GM12878 (cell line): ENCODE measurements around the gene TPRG1. TPM values are rescaled to one million over a fixed set of nuclear protein-coding genes. Genes with fewer than 3 reads are reported as not detected.

ENCODE experiments used
- ATAC-seq: fragments of 200-7000 bp; cut with Tn5 transposase; 3 replicates; pipeline ENCODE4 v1.9.1; 2020; ENCODE audit warnings: mild to moderate bottlenecking, moderate library complexity
- BruUV-seq: library from RNA; stranded (reverse); fragments of 400-500 nt; replicated peaks from 2 replicates; lab custom pipeline; 2021; lab: Mats Ljungman, UMichigan
- CTCF ChIA-PET: fragments of 300-600 bp; sonication (Branson Sonifier 250); formaldehyde crosslinking; extraction: SDS; loops from one replicate; lab custom pipeline; 2021; ENCODE audit warnings: inconsistent platforms; lab: Yijun Ruan, JAX
- POLR2A ChIA-PET: fragments of 350-600 bp; formaldehyde crosslinking; extraction: SDS; loops from one replicate; lab custom pipeline; 2021; ENCODE audit warnings: inconsistent platforms; lab: Charles Lee
- RAD21 ChIA-PET: fragments of 300-600 bp; sonication (Branson Sonifier 250); formaldehyde crosslinking; loops from one replicate; lab custom pipeline; 2023; ENCODE audit warnings: antibody characterized with exemption; ENCODE audit not compliant: unreplicated experiment; lab: Charles Lee
- SMC1A ChIA-PET: fragments of 300-600 bp; sonication (Branson Sonifier 250); formaldehyde crosslinking; loops from one replicate; lab custom pipeline; 2023; ENCODE audit not compliant: unreplicated experiment, uncharacterized antibody; lab: Charles Lee
- DNase-seq: peaks from one replicate; pipeline ENCODE4 v3.0.0-alpha.2; 2011; ENCODE audit warnings: low read depth, low spot score
- FAIRE-seq: peaks from 3 replicates; lab custom pipeline; 2011; peaks lifted over from hg19 to GRCh38; lab: Jason Lieb, UNC
- H2AFZ ChIP-seq: 2 replicates; pipeline ENCODE4 v1.6.0; 2011; ENCODE audit warnings: low read depth, low read length, control low read depth; ENCODE audit not compliant: control insufficient read depth
- H3K27ac ChIP-seq: 2 replicates; pipeline ENCODE4 v1.5.1; 2011; ENCODE audit warnings: control low read depth; ENCODE audit not compliant: control insufficient read depth, insufficient read depth
- H3K27me3 ChIP-seq, 2 experiments: replicated peaks in 1 of 2; 2 replicates each; pipeline versions ENCODE4 v1.6.0 to v1.6.1; 2011; ENCODE audit warnings: low read length in 1 of 2; ENCODE audit not compliant: control insufficient read depth in 2 of 2, insufficient read depth in 2 of 2
- H3K36me3 ChIP-seq, 2 experiments: 2 replicates each; pipeline ENCODE4 v1.5.1; 2011; ENCODE audit warnings: low read length in 1 of 2; ENCODE audit not compliant: control insufficient read depth in 2 of 2, insufficient read depth in 2 of 2
- H3K4me1 ChIP-seq: 2 replicates; pipeline ENCODE4 v1.6.1; 2011; ENCODE audit warnings: mild to moderate bottlenecking, low read length, moderate library complexity, mixed read lengths; ENCODE audit not compliant: control insufficient read depth, insufficient read depth
- H3K4me2 ChIP-seq: 2 replicates; pipeline ENCODE4 v1.6.0; 2011; ENCODE audit warnings: control low read depth; ENCODE audit not compliant: control insufficient read depth, insufficient read depth
- H3K4me3 ChIP-seq: fragments of 200-600 bp; sonication (generic); 2 replicates; pipeline ENCODE4 v1.5.1; 2016
- H3K79me2 ChIP-seq: 2 replicates; pipeline ENCODE4 v1.6.0; 2011; ENCODE audit warnings: low read length; ENCODE audit not compliant: control insufficient read depth, insufficient read depth
- H3K9ac ChIP-seq: 2 replicates; pipeline ENCODE4 v1.8.0; 2011; ENCODE audit warnings: low read length, control low read depth, mixed read lengths; ENCODE audit not compliant: control insufficient read depth, insufficient read depth
- H3K9me3 ChIP-seq: replicated peaks from 3 replicates; pipeline ENCODE4 v1.5.1; 2011; ENCODE audit warnings: mild to moderate bottlenecking, low read length; ENCODE audit not compliant: control insufficient read depth, insufficient read depth
- H4K20me1 ChIP-seq: 2 replicates; pipeline ENCODE4 v1.6.0; 2011; ENCODE audit not compliant: control insufficient read depth, insufficient read depth
- BCL11A ChIP-seq: IDR thresholded peaks from 2 replicates; pipeline ENCODE4 v1.6.1; 2011; ENCODE audit warnings: low read depth, low read length
- ESRRA ChIP-seq: IDR thresholded peaks from 2 replicates; pipeline ENCODE4 v1.6.1; 2012; ENCODE audit warnings: mild to moderate bottlenecking, low read length, improper control_type of control experiment
- IKZF1 ChIP-seq: fragments of 450-650 bp; conservative IDR thresholded peaks from 2 replicates; pipeline ENCODE4 v1.6.1; 2017; ENCODE audit warnings: antibody characterized with exemption, mild to moderate bottlenecking
- NFYB ChIP-seq: IDR thresholded peaks from 2 replicates; pipeline ENCODE4 v1.6.1; 2011; ENCODE audit warnings: low read depth, mild to moderate bottlenecking, low read length, improper control_type of control experiment, moderate library complexity; ENCODE audit not compliant: insufficient read depth
- PBX3 ChIP-seq: IDR thresholded peaks from 2 replicates; pipeline ENCODE4 v1.6.1; 2011; ENCODE audit warnings: mild to moderate bottlenecking, low read depth, low read length, moderate library complexity; ENCODE audit not compliant: insufficient replicate concordance
- RUNX3 ChIP-seq: IDR thresholded peaks from 2 replicates; pipeline ENCODE4 v1.6.1; 2012; ENCODE audit warnings: low read length, inconsistent platforms
- SKIL ChIP-seq: fragments of 450-650 bp; IDR thresholded peaks from 2 replicates; pipeline ENCODE4 v1.6.1; 2017; ENCODE audit warnings: mild to moderate bottlenecking, low read depth, inconsistent platforms; ENCODE audit not compliant: poor library complexity, severe bottlenecking
- SRF ChIP-seq, 2 experiments: IDR thresholded peaks; 2 replicates each; pipeline ENCODE4 v1.6.1; 2011; ENCODE audit warnings: low read depth in 2 of 2, low read length in 2 of 2, mild to moderate bottlenecking in 1 of 2, moderate library complexity in 1 of 2
- ZBTB33 ChIP-seq: fragments of 450-650 bp; IDR thresholded peaks from 2 replicates; pipeline ENCODE4 v1.6.1; 2017; ENCODE audit warnings: mild to moderate bottlenecking
- ZNF274 ChIP-seq: IDR thresholded peaks from one replicate; pipeline ENCODE4 v1.8.0; 2011; ENCODE audit not compliant: insufficient read length, insufficient read depth
- WGBS: methylation state at CpG from one replicate; pipeline ENCODE4 v1.1.6; 2016; ENCODE audit warnings: low lambda C conversion rate; ENCODE audit not compliant: insufficient replicate concordance, insufficient coverage; ENCODE audit errors: missing lambda C conversion rate; 5-methylcytosine and 5-hydroxymethylcytosine counted together
- in situ Hi-C: fragments of 300-500 bp; cut with MboI; formaldehyde crosslinking; loops from 9 replicates; pipeline ENCODE4 v1.14.3; 2018; ENCODE audit warnings: mixed read lengths
- intact Hi-C: fragments of 100-400 bp; cut with micrococcal nuclease; formaldehyde crosslinking; loops from one replicate; pipeline ENCODE4 v1.14.2; 2022; ENCODE audit not compliant: unreplicated experiment
- polyA plus RNA-seq, 11 experiments: library from polyadenylated mRNA; depleted of rRNA in 4 of 11; unstranded in 6 of 11; stranded (reverse) in 5 of 11; fragments of >200 nt; fragmentation: Nextera tagmentation in 4 of 11; fragmentation: Illumina TruSeq in 1 of 11; extraction: Ambion mirVana in 4 of 11; extraction: Trizol in 1 of 11; gene quantifications; 1 replicate in 1 of 11; 2 replicates in 10 of 11; pipeline versions ENCODE4 v1.2.1 to v1.2.3, GENCODE V29; 2011 to 2016; ENCODE audit warnings: inconsistent platforms in 2 of 11, missing spikeins in 2 of 11, low read depth in 1 of 11
- total RNA-seq, 4 experiments: library from RNA; depleted of rRNA in 3 of 4; stranded (reverse); fragments of >200 nt in 3 of 4; fragmentation: Illumina TruSeq in 1 of 4; extraction: Trizol in 1 of 4; gene quantifications; 2 replicates each; pipeline versions ENCODE4 v1.2.1 to v1.2.3, GENCODE V29; 2013 to 2021

The TPRG1 gene
- total and polyA plus RNA-seq, 10 of the 15 experiments (the other 5 are each of a cell fraction or from before 2014, with no cell fraction given), result 0.26 to 30.7 (median 3.6) TPM

GRCh38 chr3:189360291-189360690 lies 188.5 kb downstream of the TPRG1 start:
- SMC1A ChIA-PET, result interaction anchor here (0.8 to 2.5 kb wide), 4 partner anchors 10 to 188 kb away, joined by 3 to 10 read pairs (median 4); no protein-coding TSS in a partner anchor
- H3K36me3 ChIP-seq, result no peaks in the 10 kb centered on the region
- H4K20me1 ChIP-seq, result no peaks in the 10 kb centered on the region
- FAIRE-seq (no peak), DNase-seq (no peak), ATAC-seq (no peak)
- in situ Hi-C loops, result no loop called here
- POLR2A ChIA-PET, result no interaction called here
- CTCF ChIA-PET, result interaction anchor here (0.6 to 1.0 kb wide), 4 partner anchors 13 to 834 kb away, joined by 3 to 4 read pairs (median 3); no protein-coding TSS in a partner anchor
- H3K4me2 ChIP-seq, result no peak overlapping the region
- RAD21 ChIA-PET, result no interaction called here
- WGBS, result 79% methylated on average over 5 of the region's 5 CpGs
- no peak overlapping the region for H3K27ac ChIP-seq
- H3K9me3 ChIP-seq, result no peaks in the 10 kb centered on the region
- BruUV-seq, result no TSS peak
- TF ChIP-seq SKIL, result no peak
- TF ChIP-seq ZNF274, result no peak
- H2AFZ ChIP-seq, result no peak overlapping the region
- no peaks in the 10 kb centered on the region for H3K4me1 ChIP-seq
- H3K79me2 ChIP-seq, result no peaks in the 10 kb centered on the region
- no peak overlapping the region for H3K9ac ChIP-seq
- intact Hi-C loops, result no loop called here
- H3K27me3 ChIP-seq, result no peaks in the 10 kb centered on the region
- no peak overlapping the region for H3K4me3 ChIP-seq

- WGBS, result 100% methylated on average over 1 of the region's 2 CpGs
- POLR2A ChIA-PET, result interaction anchor here (0.6 kb wide), 1 partner anchor 13 kb away, joined by 3 read pairs; no protein-coding TSS in a partner anchor
- Histone ChIP-seq H3K4me3 (no peak overlapping the region), H2AFZ (no peak overlapping the region), H3K36me3 (no peaks in the 10 kb centered on the region), H3K9me3 (no peaks in the 10 kb centered on the region), H3K9ac (no peak overlapping the region), H4K20me1 (no peaks in the 10 kb centered on the region), H3K27ac (no peak overlapping the region), H3K27me3 (no peaks in the 10 kb centered on the region), H3K79me2 (no peaks in the 10 kb centered on the region), H3K4me1 (no peaks in the 10 kb centered on the region), H3K4me2 (no peak overlapping the region)
- SMC1A ChIA-PET, result interaction anchor here (0.9 to 2.5 kb wide), 3 partner anchors 9 to 69 kb away, joined by 3 to 10 read pairs (median 3); no protein-coding TSS in a partner anchor
- BruUV-seq, result no TSS peak
- DNase-seq (no peak), ATAC-seq (no peak), FAIRE-seq (no peak)
- intact Hi-C loops (no loop called here), in situ Hi-C loops (no loop called here)
- CTCF ChIA-PET, result interaction anchor here (1.0 kb wide), 1 partner anchor 137 kb away, joined by 4 read pairs; no protein-coding TSS in a partner anchor
- RAD21 ChIA-PET, result no interaction called here
- TF ChIP-seq ESRRA (no peak), SRF (IDR thresholded peaks at IDR 0.05; ENCODE audit: low read depth in 2 of 2, low read length in 2 of 2) (no peak), NFYB (no peak), BCL11A (no peak), PBX3 (no peak), ZBTB33 (no peak), RUNX3 (no peak), IKZF1 (no peak)
These were observed 189.5 kb downstream of the TPRG1 start for GRCh38 chr3:189361103-189361835.
